Trophoblast cell (in vitro differentiated cells and primary cell): ENCODE measurements around the gene DGKD. TPM values are rescaled to one million over a fixed set of nuclear protein-coding genes. Genes with fewer than 3 reads are reported as not detected.

Experiments
- DNase-seq, 2 donors: peaks; one replicate each; pipeline ENCODE4 v3.0.0-alpha.2; 2016
- H2AFZ ChIP-seq: 2 replicates; pipeline ENCODE4 v1.6.1; 2013; ENCODE audit warnings: low read length, moderate library complexity, mild to moderate bottlenecking; ENCODE audit not compliant: insufficient read depth, poor library complexity
- H2AK5ac ChIP-seq: 2 replicates; pipeline ENCODE4 v1.6.1; 2013; ENCODE audit warnings: mild to moderate bottlenecking, low read length
- H2BK120ac ChIP-seq: 2 replicates; pipeline ENCODE4 v1.6.1; 2013; ENCODE audit warnings: low read length, mild to moderate bottlenecking, moderate library complexity; ENCODE audit not compliant: insufficient read depth, poor library complexity
- H2BK12ac ChIP-seq: 2 replicates; pipeline ENCODE4 v1.6.1; 2013; ENCODE audit warnings: mild to moderate bottlenecking, low read length, moderate library complexity
- H2BK5ac ChIP-seq: 2 replicates; pipeline ENCODE4 v1.6.1; 2013; ENCODE audit warnings: low read length, low read depth, moderate library complexity, mild to moderate bottlenecking; ENCODE audit not compliant: poor library complexity
- H3K14ac ChIP-seq: 2 replicates; pipeline ENCODE4 v1.6.1; 2013; ENCODE audit warnings: mild to moderate bottlenecking, low read length
- H3K18ac ChIP-seq: 2 replicates; pipeline ENCODE4 v1.6.1; 2013; ENCODE audit warnings: mild to moderate bottlenecking, low read length
- H3K23ac ChIP-seq: 2 replicates; pipeline ENCODE4 v1.6.1; 2013; ENCODE audit warnings: low read length
- H3K27ac ChIP-seq: 2 replicates; pipeline ENCODE4 v1.5.1; 2013; ENCODE audit warnings: low read depth, mild to moderate bottlenecking, inconsistent platforms, low read length, moderate library complexity
- H3K27me3 ChIP-seq: 2 replicates; pipeline ENCODE4 v1.6.1; 2013; ENCODE audit warnings: inconsistent platforms, mild to moderate bottlenecking, low read length, moderate library complexity; ENCODE audit not compliant: insufficient read depth
- H3K36me3 ChIP-seq, 2 experiments: 1 replicate in 1 of 2; 2 replicates in 1 of 2; pipeline ENCODE4 v1.6.1; 2013; ENCODE audit warnings: low read length in 2 of 2, mild to moderate bottlenecking in 2 of 2, moderate library complexity in 1 of 2; ENCODE audit not compliant: insufficient read depth in 2 of 2, control insufficient read depth in 1 of 2
- H3K4ac ChIP-seq: 2 replicates; pipeline ENCODE4 v1.6.1; 2013; ENCODE audit warnings: low read depth, mild to moderate bottlenecking, low read length, moderate library complexity
- H3K4me1 ChIP-seq, 2 experiments: 1 replicate in 1 of 2; 2 replicates in 1 of 2; pipeline ENCODE4 v1.6.1; 2013; ENCODE audit warnings: low read length in 2 of 2, mild to moderate bottlenecking in 2 of 2, moderate library complexity in 1 of 2; ENCODE audit not compliant: insufficient read depth in 2 of 2, control insufficient read depth in 1 of 2
- H3K4me2 ChIP-seq: 2 replicates; pipeline ENCODE4 v1.6.1; 2013; ENCODE audit warnings: inconsistent platforms, mild to moderate bottlenecking, low read length, moderate library complexity
- H3K4me3 ChIP-seq: 2 replicates; pipeline ENCODE4 v1.5.1; 2013; ENCODE audit warnings: mild to moderate bottlenecking, low read depth, low read length, inconsistent platforms
- H3K79me1 ChIP-seq: one replicate; pipeline ENCODE4 v1.6.1; 2013; ENCODE audit warnings: low read length
- H3K79me2 ChIP-seq: 2 replicates; pipeline ENCODE4 v1.6.1; 2013; ENCODE audit warnings: low read length, mild to moderate bottlenecking; ENCODE audit not compliant: control insufficient read depth, insufficient read depth, poor library complexity
- H3K9ac ChIP-seq: 2 replicates; pipeline ENCODE4 v1.6.1; 2013; ENCODE audit warnings: mild to moderate bottlenecking, low read length
- H3K9me3 ChIP-seq: 2 replicates; pipeline ENCODE4 v1.6.1; 2013; ENCODE audit warnings: low read depth, mild to moderate bottlenecking, control low read depth, inconsistent platforms, low read length; ENCODE audit not compliant: insufficient read depth
- H4K12ac ChIP-seq: 2 replicates; pipeline ENCODE4 v1.6.1; 2013; ENCODE audit warnings: low read depth, mild to moderate bottlenecking, low read length, moderate library complexity
- H4K8ac ChIP-seq: 2 replicates; pipeline ENCODE4 v1.6.1; 2013; ENCODE audit warnings: low read depth, mild to moderate bottlenecking, low read length, moderate library complexity
- H4K91ac ChIP-seq: one replicate; pipeline ENCODE4 v1.6.1; 2013; ENCODE audit warnings: low read depth, mild to moderate bottlenecking, low read length, moderate library complexity
- WGBS: extraction: QIAGEN DNeasy Blood & Tissue Kit; methylation state at CpG from one replicate; pipeline ENCODE4 v1.1.7; 2013; ENCODE audit warnings: missing lambda C conversion rate; ENCODE audit not compliant: insufficient read length, insufficient coverage; ENCODE audit errors: extremely low coverage; 5-methylcytosine and 5-hydroxymethylcytosine counted together
- polyA plus RNA-seq: library from polyadenylated mRNA; stranded (reverse); fragments of 200-250 nt; gene quantifications from 2 replicates; pipeline ENCODE4 v1.2.3, GENCODE V29; 2013

Gene DGKD, protein sequence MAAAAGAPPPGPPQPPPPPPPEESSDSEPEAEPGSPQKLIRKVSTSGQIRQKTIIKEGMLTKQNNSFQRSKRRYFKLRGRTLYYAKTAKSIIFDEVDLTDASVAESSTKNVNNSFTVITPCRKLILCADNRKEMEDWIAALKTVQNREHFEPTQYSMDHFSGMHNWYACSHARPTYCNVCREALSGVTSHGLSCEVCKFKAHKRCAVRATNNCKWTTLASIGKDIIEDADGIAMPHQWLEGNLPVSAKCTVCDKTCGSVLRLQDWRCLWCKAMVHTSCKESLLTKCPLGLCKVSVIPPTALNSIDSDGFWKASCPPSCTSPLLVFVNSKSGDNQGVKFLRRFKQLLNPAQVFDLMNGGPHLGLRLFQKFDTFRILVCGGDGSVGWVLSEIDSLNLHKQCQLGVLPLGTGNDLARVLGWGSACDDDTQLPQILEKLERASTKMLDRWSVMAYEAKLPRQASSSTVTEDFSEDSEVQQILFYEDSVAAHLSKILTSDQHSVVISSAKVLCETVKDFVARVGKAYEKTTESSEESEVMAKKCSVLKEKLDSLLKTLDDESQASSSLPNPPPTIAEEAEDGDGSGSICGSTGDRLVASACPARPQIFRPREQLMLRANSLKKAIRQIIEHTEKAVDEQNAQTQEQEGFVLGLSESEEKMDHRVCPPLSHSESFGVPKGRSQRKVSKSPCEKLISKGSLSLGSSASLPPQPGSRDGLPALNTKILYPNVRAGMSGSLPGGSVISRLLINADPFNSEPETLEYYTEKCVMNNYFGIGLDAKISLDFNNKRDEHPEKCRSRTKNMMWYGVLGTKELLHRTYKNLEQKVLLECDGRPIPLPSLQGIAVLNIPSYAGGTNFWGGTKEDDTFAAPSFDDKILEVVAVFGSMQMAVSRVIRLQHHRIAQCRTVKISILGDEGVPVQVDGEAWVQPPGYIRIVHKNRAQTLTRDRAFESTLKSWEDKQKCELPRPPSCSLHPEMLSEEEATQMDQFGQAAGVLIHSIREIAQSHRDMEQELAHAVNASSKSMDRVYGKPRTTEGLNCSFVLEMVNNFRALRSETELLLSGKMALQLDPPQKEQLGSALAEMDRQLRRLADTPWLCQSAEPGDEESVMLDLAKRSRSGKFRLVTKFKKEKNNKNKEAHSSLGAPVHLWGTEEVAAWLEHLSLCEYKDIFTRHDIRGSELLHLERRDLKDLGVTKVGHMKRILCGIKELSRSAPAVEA
- 14.2 and 15.7 TPM in 2 replicates for polyA plus RNA-seq

DNA sequence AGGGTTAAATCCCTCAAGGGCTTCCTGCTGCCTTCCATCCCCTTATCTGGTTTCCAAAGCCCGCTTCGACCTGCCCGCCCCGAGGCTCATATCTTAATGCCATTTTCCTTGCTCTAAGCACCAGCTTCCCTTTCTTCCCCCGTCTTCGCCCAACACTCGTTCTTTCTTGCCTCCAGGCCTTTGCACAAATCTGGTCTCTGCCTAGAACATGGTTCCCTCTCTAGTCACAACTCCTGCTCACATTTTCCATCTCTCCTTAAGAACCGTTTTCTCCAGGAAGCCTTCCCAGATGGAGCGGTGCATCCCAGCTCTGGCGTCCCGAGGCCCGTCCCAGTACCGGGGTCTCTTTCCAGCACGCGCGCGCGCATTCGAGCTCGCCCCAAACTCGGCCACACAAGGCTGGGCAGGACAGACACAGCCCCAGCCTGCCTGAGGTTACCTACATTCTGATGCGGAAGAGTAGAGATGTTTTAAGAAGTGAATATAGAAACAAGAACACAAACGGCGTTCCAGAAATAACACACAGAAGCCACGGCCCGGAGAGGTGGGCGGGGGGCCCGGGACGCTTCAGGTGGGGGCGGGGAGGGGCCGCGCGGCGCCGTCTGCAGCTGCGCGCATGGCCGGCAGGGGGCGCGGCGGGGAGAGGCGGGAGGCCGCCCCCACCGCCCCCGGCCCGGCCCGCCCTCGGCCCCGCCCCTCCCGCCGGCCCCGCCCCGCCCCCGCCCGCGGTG lies at the start of gene DGKD:
Gene DGKD (plus strand): TSS at position 726 of the 731 bp plus-strand sequence. CDS start 25 bp downstream, outside the sequence.
- Histone ChIP-seq H4K12ac (peak within 1 kb of the TSS; percentile 21), H4K8ac (peak within 1 kb of the TSS; percentile 87), H3K79me1 (peaks cover 14% of the 10 kb centered on the region), H3K79me2 (peaks cover 5% of the 10 kb centered on the region), H4K91ac (peak within 1 kb of the TSS; percentile 74), H2BK12ac (peak within 1 kb of the TSS; percentile 24), H3K27ac (peak within 1 kb of the TSS; percentile 77), H3K9ac (peak within 1 kb of the TSS; percentile 92), H3K4me3 (peak within 1 kb of the TSS; percentile 94), H2AFZ (peak within 1 kb of the TSS; percentile 81), H3K18ac (peak within 1 kb of the TSS; percentile 95), H3K27me3 (no peaks in the 10 kb centered on the region), H3K4ac (peak within 1 kb of the TSS; percentile 77), H2AK5ac (no peak within 1 kb of the TSS), H3K4me1 (peaks cover 17 to 31% of the 10 kb centered on the region in 2 experiments), H3K14ac (peak within 1 kb of the TSS; percentile 54), H3K9me3 (peaks cover 4% of the 10 kb centered on the region), H3K4me2 (peak within 1 kb of the TSS; percentile 99), H2BK120ac (peak within 1 kb of the TSS; percentile 74), H2BK5ac (peak within 1 kb of the TSS; percentile 29), H3K36me3 (no peaks in the 10 kb centered on the region), H3K23ac (peak within 1 kb of the TSS; percentile 48)
- DNase-seq: peak; percentile 96 to 97
- WGBS: no CpG with 5 or more reads among the region's 56 CpGs

DNA sequence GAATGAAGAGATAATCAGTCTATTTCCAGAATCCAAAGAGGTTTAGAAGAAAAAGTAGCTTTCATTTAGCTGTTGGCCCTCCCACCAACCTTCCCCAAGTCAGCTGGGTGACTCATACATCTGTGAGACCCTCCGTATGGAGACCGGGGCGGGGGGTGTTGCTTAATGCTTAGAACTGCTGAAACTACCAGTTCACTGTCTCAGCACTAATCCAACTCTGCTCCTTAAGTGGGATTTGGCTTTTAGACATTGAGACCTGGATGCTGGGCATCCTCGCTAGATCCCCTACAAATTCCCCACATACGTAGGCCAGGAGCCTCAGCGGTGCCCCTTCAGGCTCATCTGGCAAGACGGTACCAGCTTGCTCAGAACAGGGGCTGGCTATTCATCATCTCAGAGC lies 46.7 kb upstream of the DGKD start, which contains the start of gene SAG:
Gene SAG (plus strand): TSS at position 252 of the 400 bp plus-strand sequence. CDS start 1,374 bp downstream, outside the sequence.
- Histone ChIP-seq H4K91ac (no peak within 1 kb of the TSS), H4K12ac (no peak within 1 kb of the TSS), H3K79me1 (no peaks in the 10 kb centered on the region), H4K8ac (no peak within 1 kb of the TSS), H3K9ac (no peak within 1 kb of the TSS), H3K36me3 (no peaks in the 10 kb centered on the region), H2BK5ac (no peak within 1 kb of the TSS), H3K27ac (no peak within 1 kb of the TSS), H3K27me3 (no peaks in the 10 kb centered on the region), H2BK120ac (no peak within 1 kb of the TSS), H2AK5ac (no peak within 1 kb of the TSS), H3K4me3 (no peak within 1 kb of the TSS), H3K9me3 (no peaks in the 10 kb centered on the region), H3K79me2 (no peaks in the 10 kb centered on the region), H2BK12ac (no peak within 1 kb of the TSS), H3K18ac (no peak within 1 kb of the TSS), H3K4me2 (no peak within 1 kb of the TSS), H3K23ac (no peak within 1 kb of the TSS), H2AFZ (no peak within 1 kb of the TSS), H3K4ac (no peak within 1 kb of the TSS), H3K4me1 (no peaks in the 10 kb centered on the region), H3K14ac (no peak within 1 kb of the TSS)
- no CpG with 5 or more reads among the region's 7 CpGs for WGBS
- DNase-seq: no peak

DNA sequence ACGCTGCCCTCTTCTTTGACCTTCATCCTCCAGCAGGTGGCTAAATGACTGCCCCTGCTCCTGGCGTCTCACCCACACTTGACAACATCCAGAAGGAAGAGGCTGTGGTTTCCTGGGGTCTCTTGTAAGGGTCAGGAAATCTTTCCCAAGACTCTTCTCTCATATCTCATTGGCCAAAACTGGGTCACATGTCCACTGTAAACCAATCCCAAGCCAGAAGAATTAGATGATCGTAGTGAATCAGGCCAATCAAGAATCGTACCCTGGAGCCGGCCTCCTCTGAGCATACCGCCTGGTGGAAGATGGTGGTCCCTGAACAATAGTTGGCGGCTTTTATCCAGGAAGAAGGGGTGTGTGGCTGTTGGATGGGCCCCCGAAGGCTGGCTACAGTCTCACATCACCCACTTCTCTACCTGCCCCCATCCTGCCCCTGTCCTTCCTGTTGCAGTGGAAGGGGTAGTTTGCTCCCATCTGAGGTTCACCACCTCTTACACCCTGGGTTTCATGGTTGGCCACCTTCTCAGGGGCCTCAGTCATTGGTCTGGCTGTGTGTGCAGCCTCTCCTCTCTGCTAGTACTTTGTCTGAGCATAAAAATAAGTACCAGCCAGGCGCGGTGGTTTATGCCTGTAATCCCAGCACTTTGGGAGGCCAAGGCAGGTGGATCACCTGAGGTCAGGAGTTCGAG lies 42.9 kb upstream of the DGKD start:
- Histone ChIP-seq H2BK120ac (no peak overlapping the region), H2BK12ac (no peak overlapping the region), H3K4ac (no peak overlapping the region), H2AFZ (no peak overlapping the region), H3K9ac (no peak overlapping the region), H3K4me3 (no peak overlapping the region), H3K23ac (no peak overlapping the region), H2BK5ac (no peak overlapping the region), H4K8ac (no peak overlapping the region), H2AK5ac (no peak overlapping the region), H3K14ac (no peak overlapping the region), H3K27me3 (no peaks in the 10 kb centered on the region), H3K9me3 (no peaks in the 10 kb centered on the region), H4K12ac (no peak overlapping the region), H3K4me1 (no peaks in the 10 kb centered on the region), H3K79me2 (no peaks in the 10 kb centered on the region), H4K91ac (no peak overlapping the region), H3K27ac (no peak overlapping the region), H3K36me3 (no peaks in the 10 kb centered on the region), H3K79me1 (no peaks in the 10 kb centered on the region), H3K18ac (no peak overlapping the region), H3K4me2 (no peak overlapping the region)
- WGBS: no CpG with 5 or more reads among the region's 11 CpGs
- DNase-seq: no peak
